A549 (cell line): ENCODE results near the gene ITGB1. TPM values are rescaled to one million over a fixed set of nuclear protein-coding genes. Genes with fewer than 3 reads are reported as not detected.

Experiments
- ATAC-seq, 2 experiments: fragments of 200-7000 bp in 1 of 2; fragments of >200 bp in 1 of 2; cut with Nextera tagmentation in 1 of 2; cut with Tn5 transposase in 1 of 2; 3 replicates each; pipeline versions ENCODE4 v1.8.0 to v1.9.1; 2018 to 2020; ENCODE audit warnings: mild to moderate bottlenecking in 1 of 2, moderate library complexity in 1 of 2
- CTCF ChIA-PET: fragments of 300-600 bp; sonication (Branson Sonifier 250); formaldehyde crosslinking; extraction: SDS; loops from one replicate; lab custom pipeline; 2021; ENCODE audit warnings: antibody characterized with exemption, inconsistent platforms; lab: Yijun Ruan, JAX
- POLR2A ChIA-PET: fragments of 350-600 bp; formaldehyde crosslinking; extraction: SDS; loops from one replicate; lab custom pipeline; 2021; ENCODE audit warnings: antibody characterized with exemption, inconsistent platforms; lab: Yijun Ruan, JAX
- DNase-seq, 2 experiments: peaks; one replicate each; pipeline versions ENCODE4 v3.0.0 to v3.0.0-alpha.2; 2011 to 2016; ENCODE audit warnings: low read depth in 1 of 2, low spot score in 1 of 2
- FAIRE-seq: peaks from 2 replicates; lab custom pipeline; 2011; peaks lifted over from hg19 to GRCh38; lab: Jason Lieb, UNC
- H3K27ac ChIP-seq, 2 experiments: fragments of >200 bp; sonication (Bioruptor Twin); formaldehyde crosslinking; 3 replicates each; pipeline ENCODE4 v1.5.1; 2016 to 2017
- H3K4me1 ChIP-seq: fragments of >200 bp; sonication (Bioruptor Twin); formaldehyde crosslinking; 3 replicates; pipeline ENCODE4 v1.6.1; 2016
- H3K4me2 ChIP-seq: fragments of >200 bp; sonication (Bioruptor Twin); formaldehyde crosslinking; 3 replicates; pipeline ENCODE4 v1.6.1; 2016
- H3K4me3 ChIP-seq: fragments of >200 bp; sonication (Bioruptor Twin); formaldehyde crosslinking; 3 replicates; pipeline ENCODE4 v1.5.1; 2016
- H3K9me3 ChIP-seq: fragments of >200 bp; sonication (Bioruptor Twin); formaldehyde crosslinking; 3 replicates; pipeline ENCODE4 v1.6.1; 2016
- CBX2 ChIP-seq: fragments of 200-600 bp; sonication (generic); IDR thresholded peaks from 2 replicates; pipeline ENCODE4 v1.6.1; 2016; ENCODE audit warnings: low read depth, mild to moderate bottlenecking, borderline replicate concordance
- CHD4 ChIP-seq: fragments of 200-600 bp; sonication (generic); IDR thresholded peaks from 2 replicates; pipeline ENCODE4 v1.6.1; 2016; ENCODE audit warnings: antibody characterized with exemption, mild to moderate bottlenecking, borderline replicate concordance
- FOSB ChIP-seq: fragments of 250-450 bp; sonication (Bioruptor Pico); IDR thresholded peaks from 2 replicates; pipeline ENCODE4 v1.5.0; 2020; ENCODE audit warnings: mild to moderate bottlenecking, moderate library complexity
- FOXS1 ChIP-seq: fragments of 250-450 bp; sonication (Bioruptor Pico); IDR thresholded peaks from 2 replicates; pipeline ENCODE4 v1.5.0; 2020; ENCODE audit warnings: mild to moderate bottlenecking, moderate library complexity
- GATA3 ChIP-seq: IDR thresholded peaks from 2 replicates; pipeline ENCODE4 v1.6.1; 2012; ENCODE audit warnings: borderline replicate concordance
- HMGXB4 ChIP-seq: fragments of 250-450 bp; sonication (Bioruptor Pico); IDR thresholded peaks from 2 replicates; pipeline ENCODE4 v1.5.0; 2021; ENCODE audit warnings: mild to moderate bottlenecking, moderate library complexity, borderline replicate concordance
- HOXA7 ChIP-seq: fragments of 250-450 bp; sonication (Bioruptor Pico); IDR thresholded peaks from 2 replicates; pipeline ENCODE4 v1.5.0; 2020; ENCODE audit warnings: mild to moderate bottlenecking, moderate library complexity
- HOXB5 ChIP-seq: fragments of 250-450 bp; sonication (Bioruptor Pico); IDR thresholded peaks from 2 replicates; pipeline ENCODE4 v1.5.0; 2020; ENCODE audit warnings: mild to moderate bottlenecking, moderate library complexity
- JUN ChIP-seq, 2 experiments: fragments of >200 bp; sonication (Bioruptor Twin); formaldehyde crosslinking; IDR thresholded peaks; 2 replicates in 1 of 2; 3 replicates in 1 of 2; pipeline ENCODE4 v1.6.1; 2016 to 2017
- JUNB ChIP-seq: fragments of >200 bp; sonication (Bioruptor Twin); formaldehyde crosslinking; IDR thresholded peaks from 2 replicates; pipeline ENCODE4 v1.6.1; 2016
- KDM5A ChIP-seq: fragments of 200-600 bp; sonication (generic); IDR thresholded peaks from 2 replicates; pipeline ENCODE4 v1.6.1; 2016; ENCODE audit warnings: antibody characterized with exemption, mild to moderate bottlenecking
- MAZ ChIP-seq: fragments of 150-350 bp; IDR thresholded peaks from 2 replicates; pipeline ENCODE4 v1.6.1; 2014; ENCODE audit warnings: antibody characterized with exemption, low read depth, low read length, borderline replicate concordance
- POLR2A ChIP-seq: IDR thresholded peaks from 2 replicates; pipeline ENCODE4 v1.6.1; 2012; ENCODE audit warnings: mild to moderate bottlenecking, low read length
- POLR2AphosphoS2 ChIP-seq: conservative IDR thresholded peaks from 2 replicates; pipeline ENCODE4 v1.6.1; 2012; ENCODE audit warnings: low read length, improper control_type of control experiment, inconsistent platforms
- RAD21 ChIP-seq, 2 experiments: fragments of >200 bp in 1 of 2; sonication (Bioruptor Twin) in 1 of 2; formaldehyde crosslinking in 1 of 2; IDR thresholded peaks in 1 of 2; conservative IDR thresholded peaks in 1 of 2; 2 replicates in 1 of 2; 3 replicates in 1 of 2; pipeline ENCODE4 v1.6.1; 2012 to 2018; ENCODE audit warnings: inconsistent platforms in 1 of 2
- RARB ChIP-seq: fragments of 250-450 bp; sonication (Bioruptor Pico); IDR thresholded peaks from 2 replicates; pipeline ENCODE4 v1.8.0; 2021; ENCODE audit warnings: mild to moderate bottlenecking, moderate library complexity
- RCOR1 ChIP-seq: fragments of 150-350 bp; IDR thresholded peaks from 2 replicates; pipeline ENCODE4 v1.6.1; 2014; ENCODE audit warnings: antibody characterized with exemption, low read length, low read depth
- RFX5 ChIP-seq: fragments of 450-650 bp; IDR thresholded peaks from 2 replicates; pipeline ENCODE4 v1.7.1; 2014; ENCODE audit warnings: antibody characterized with exemption, mild to moderate bottlenecking, moderate library complexity
- TFCP2L1 ChIP-seq: fragments of 250-450 bp; sonication (Bioruptor Pico); IDR thresholded peaks from 2 replicates; pipeline ENCODE4 v1.5.0; 2021; ENCODE audit warnings: mild to moderate bottlenecking
- TP53 ChIP-seq: fragments of 250-450 bp; sonication (Bioruptor Pico); IDR thresholded peaks from 2 replicates; pipeline ENCODE4 v1.5.0; 2021; ENCODE audit warnings: mild to moderate bottlenecking, moderate library complexity
- ZSCAN20 ChIP-seq: fragments of 250-450 bp; sonication (Bioruptor Pico); IDR thresholded peaks from 2 replicates; pipeline ENCODE4 v1.8.0; 2022; ENCODE audit warnings: mild to moderate bottlenecking, moderate library complexity
- WGBS: methylation state at CpG from one replicate; pipeline ENCODE4 v1.1.6; 2017; ENCODE audit errors: missing lambda C conversion rate; 5-methylcytosine and 5-hydroxymethylcytosine counted together
- polyA plus RNA-seq, 4 experiments: library from polyadenylated mRNA; depleted of rRNA in 3 of 4; stranded (reverse); fragments of >200 nt; fragmentation: RNase III in 1 of 4; extraction: RNeasy Plus Mini Kit Qiagen cat#74134 plus additional on column Dnase treatment in 1 of 4; gene quantifications; 2 replicates in 3 of 4; 3 replicates in 1 of 4; pipeline ENCODE4 v1.2.3, GENCODE V29; 2011 to 2017
- TF ChIP-seq, protein P1 (sequence below): fragments of >200 bp; sonication (Bioruptor Twin); formaldehyde crosslinking; IDR thresholded peaks from 2 replicates; pipeline ENCODE4 v1.6.1; 2016
- TF ChIP-seq, protein P2 (sequence below): fragments of 250-450 bp; sonication (Bioruptor Pico); IDR thresholded peaks from 2 replicates; pipeline ENCODE4 v1.5.0; 2020; ENCODE audit warnings: low read depth, mild to moderate bottlenecking, moderate library complexity

ITGB1 gene
- polyA plus RNA-seq, 2 of the 4 experiments (the other 2 are of a cell fraction) = 1,270 to 2,408 TPM

- FAIRE-seq (no peak), ATAC-seq (peak; percentile 4 to 23; a peak in 3 of 6 replicates), DNase-seq (no peak)
- TF ChIP-seq FOSB (CRISPR knock-in tag) (peak; percentile 84; the same call in 1 of the 2 replicates), TP53 (CRISPR knock-in tag) (peak; percentile 63; the same call in 1 of the 2 replicates), CBX2 (no peak)
- Histone ChIP-seq H3K27ac (peak overlapping the region in 1 of 2 experiments; percentile 9; a peak in 1 of 6 replicates), H3K4me1 (0 out of 3 replicates have a peak, but pooled peaks cover 4% of the 10 kb centered on the region), H3K4me2 (no peak overlapping the region), H3K4me3 (no peak overlapping the region), H3K9me3 (no peaks in the 10 kb centered on the region)
- ChIA-PET CTCF (interaction anchor here (0.7 kb wide), 1 partner anchor 9 kb away, joined by 3 read pairs; no protein-coding TSS in a partner anchor), POLR2A (no interaction called here)
- 88% methylated on average over 3 of the region's 3 CpGs for WGBS
Observed at GRCh38 chr10:32890444-32890843, 67.6 kb downstream of the ITGB1 start.

GRCh38 chr10:32889631-32890212 is 68.3 kb downstream of the ITGB1 start:
- Histone ChIP-seq H3K9me3 (no peaks in the 10 kb centered on the region), H3K27ac (no peak overlapping the region), H3K4me2 (no peak overlapping the region), H3K4me3 (no peak overlapping the region), H3K4me1 (0 out of 3 replicates have a peak, but pooled peaks cover 4% of the 10 kb centered on the region)
- POLR2A ChIA-PET = no interaction called here
- FAIRE-seq (peak; percentile 23), DNase-seq (no peak), ATAC-seq (no peak)
- TF ChIP-seq, protein P1, sequence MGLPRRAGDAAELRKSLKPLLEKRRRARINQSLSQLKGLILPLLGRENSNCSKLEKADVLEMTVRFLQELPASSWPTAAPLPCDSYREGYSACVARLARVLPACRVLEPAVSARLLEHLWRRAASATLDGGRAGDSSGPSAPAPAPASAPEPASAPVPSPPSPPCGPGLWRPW = no peak
- TF ChIP-seq RFX5 (no peak), HOXB5 (CRISPR knock-in tag) (no peak), HOXA7 (CRISPR knock-in tag) (no peak; the same call in 1 of the 2 replicates), RARB (CRISPR knock-in tag) (peak; percentile 39; the same call in 1 of the 2 replicates), JUN (IDR thresholded peaks at IDR 0.05) (0 out of 5 replicates have a peak, but pooled peaks of 1 of the 2 experiments have one; percentile 20), JUNB (no peak), RCOR1 (no peak), GATA3 (no peak), TFCP2L1 (peak; percentile 82; the same call in 1 of the 2 replicates), POLR2A (no peak), FOXS1 (no peak), RAD21 (conservative IDR thresholded peaks at IDR 0.05 in 1 of 2, IDR thresholded peaks at IDR 0.05 in 1 of 2) (no peak), POLR2AphosphoS2 (peak; percentile 87; the same call in 1 of the 2 replicates), FOSB (CRISPR knock-in tag) (peak; percentile 35; the same call in 1 of the 2 replicates)
- CTCF ChIA-PET = no interaction called here
- 98% methylated on average over 1 of the region's 1 CpG for WGBS

GRCh38 chr10:32888161-32888927 is 69.7 kb downstream of the ITGB1 start:
- ChIA-PET POLR2A (no interaction called here), CTCF (no interaction called here)
- no peak overlapping the region for H3K4me3 ChIP-seq
- ATAC-seq (peak; percentile 11 to 21; a peak in 5 of 6 replicates), FAIRE-seq (no peak), DNase-seq (no peak)
- WGBS = 94% methylated on average over 11 of the region's 11 CpGs
- no peak overlapping the region for H3K4me2 ChIP-seq
- no peaks in the 10 kb centered on the region for H3K9me3 ChIP-seq
- TF ChIP-seq CHD4 (no peak), POLR2AphosphoS2 (peak; percentile 94), TFCP2L1 (0 out of 2 replicates have a peak, but pooled peaks have one; percentile 31), JUNB (no peak), HOXA7 (CRISPR knock-in tag) (0 out of 2 replicates have a peak, but pooled peaks have one; percentile 13)
- no peak overlapping the region for H3K27ac ChIP-seq
- 0 out of 3 replicates have a peak, but pooled peaks cover under 1% of the 10 kb centered on the region for H3K4me1 ChIP-seq

GRCh38 chr10:32887481-32887880 is 70.5 kb downstream of the ITGB1 start:
- H3K27ac ChIP-seq = no peak overlapping the region
- TF ChIP-seq, protein P2, sequence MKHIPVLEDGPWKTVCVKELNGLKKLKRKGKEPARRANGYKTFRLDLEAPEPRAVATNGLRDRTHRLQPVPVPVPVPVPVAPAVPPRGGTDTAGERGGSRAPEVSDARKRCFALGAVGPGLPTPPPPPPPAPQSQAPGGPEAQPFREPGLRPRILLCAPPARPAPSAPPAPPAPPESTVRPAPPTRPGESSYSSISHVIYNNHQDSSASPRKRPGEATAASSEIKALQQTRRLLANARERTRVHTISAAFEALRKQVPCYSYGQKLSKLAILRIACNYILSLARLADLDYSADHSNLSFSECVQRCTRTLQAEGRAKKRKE (CRISPR knock-in tag) = no peak
- TF ChIP-seq ZSCAN20 (CRISPR knock-in tag) = no peak
- TF ChIP-seq, protein P1 = no peak
- no peak for TF ChIP-seq MAZ
- no peak for TF ChIP-seq HMGXB4 (CRISPR knock-in tag)
- peak; percentile 6; the same call in 1 of the 2 replicates for TF ChIP-seq POLR2AphosphoS2
- TF ChIP-seq TFCP2L1 = no peak
- TF ChIP-seq KDM5A = no peak
- no peaks in the 10 kb centered on the region for H3K9me3 ChIP-seq
- 84% methylated on average over 7 of the region's 7 CpGs for WGBS
- POLR2A ChIA-PET = interaction anchor here (0.5 kb wide), 1 partner anchor 92 kb away, joined by 3 read pairs; no protein-coding TSS in a partner anchor
- H3K4me3 ChIP-seq = no peak overlapping the region
- H3K4me2 ChIP-seq = no peak overlapping the region
- ATAC-seq = peak; percentile 15 to 24; a peak in 5 of 6 replicates
- no peaks in the 10 kb centered on the region for H3K4me1 ChIP-seq
- FAIRE-seq = no peak
- DNase-seq = no peak
- CTCF ChIA-PET = no interaction called here
